Neural cell (in vitro differentiated cells): ENCODE data around the gene BTBD9. TPM values are rescaled to one million over a fixed set of nuclear protein-coding genes. Genes with fewer than 3 reads are reported as not detected.
A peak's percentile ranks its signal among the peaks of the same experiment; 100 is the strongest.

Experiments used
- H2AFZ ChIP-seq: fragments of 200-600, 300-800 bp; sonication (generic), shearing (Covaris generic); 2 replicates; pipeline ENCODE4 v1.6.0; 2014; ENCODE audit warnings: low read depth, mild to moderate bottlenecking, antibody characterized with exemption, low read length, moderate library complexity
- H3F3A ChIP-seq: fragments of 200-600 bp; shearing (Covaris generic); 2 replicates; pipeline ENCODE4 v1.6.1; 2016; ENCODE audit warnings: mild to moderate bottlenecking, moderate library complexity, mixed read lengths, antibody characterized with exemption, low read length; ENCODE audit not compliant: insufficient read depth, poor library complexity, severe bottlenecking
- H3K27ac ChIP-seq: fragments of 200-600, 300-800 bp; sonication (generic), shearing (Covaris generic); 2 replicates; pipeline ENCODE4 v1.5.1; 2014; ENCODE audit warnings: mild to moderate bottlenecking, low read length, moderate library complexity
- H3K27me3 ChIP-seq: fragments of 300-800, 200-600 bp; sonication (generic), shearing (Covaris generic); 2 replicates; pipeline ENCODE4 v1.6.0; 2014; ENCODE audit warnings: mild to moderate bottlenecking, low read depth, low read length, moderate library complexity; ENCODE audit not compliant: insufficient read depth
- H3K36me3 ChIP-seq: fragments of 300-800, 200-600 bp; sonication (generic), shearing (Covaris generic); 2 replicates; pipeline ENCODE4 v1.5.1; 2014; ENCODE audit warnings: mild to moderate bottlenecking, antibody characterized with exemption, low read length, moderate library complexity; ENCODE audit not compliant: insufficient read depth
- H3K4me2 ChIP-seq: fragments of 300-800, 200-600 bp; sonication (generic), shearing (Covaris generic); 2 replicates; pipeline ENCODE4 v1.6.0; 2014; ENCODE audit warnings: mild to moderate bottlenecking, low read length
- H3K4me3 ChIP-seq: fragments of 300-800, 200-600 bp; sonication (generic), shearing (Covaris generic); 2 replicates; pipeline ENCODE4 v1.5.1; 2014; ENCODE audit warnings: mild to moderate bottlenecking, low read length, moderate library complexity
- H3K79me2 ChIP-seq: fragments of 200-600 bp; shearing (Covaris generic); replicated peaks from 2 replicates; pipeline ENCODE4 v1.6.0; 2014; ENCODE audit warnings: mild to moderate bottlenecking, low read length, moderate library complexity; ENCODE audit not compliant: insufficient read depth
- H3K9ac ChIP-seq: fragments of 300-800, 200-600 bp; sonication (generic), shearing (Covaris generic); 2 replicates; pipeline ENCODE4 v1.6.1; 2016; ENCODE audit warnings: mild to moderate bottlenecking, low read length, mixed read lengths
- H3K9me2 ChIP-seq: fragments of 200-600 bp; shearing (Covaris generic); 2 replicates; pipeline ENCODE4 v1.6.1; 2016; ENCODE audit warnings: mild to moderate bottlenecking, low read length, mixed read lengths; ENCODE audit not compliant: insufficient read depth
- H3K9me3 ChIP-seq: fragments of 200-600, 300-800 bp; sonication (generic), shearing (Covaris generic); 2 replicates; pipeline ENCODE4 v1.6.1; 2016; ENCODE audit warnings: mild to moderate bottlenecking, mixed run types, low read length, moderate library complexity, mixed read lengths
- H4K20me1 ChIP-seq: fragments of 200-600 bp; shearing (Covaris generic); 2 replicates; pipeline ENCODE4 v1.6.1; 2016; ENCODE audit warnings: mild to moderate bottlenecking, mixed run types; ENCODE audit not compliant: insufficient read depth
- EP300 ChIP-seq: fragments of 450-650 bp; conservative IDR thresholded peaks from 2 replicates; pipeline ENCODE4 v1.6.1; 2014; ENCODE audit warnings: antibody characterized with exemption, mild to moderate bottlenecking, moderate library complexity; ENCODE audit not compliant: poor library complexity, severe bottlenecking
- EZH2 ChIP-seq: fragments of 200-600, 300-800 bp; shearing (Covaris generic), sonication (generic); IDR thresholded peaks from 2 replicates; pipeline ENCODE4 v1.6.1; 2014; ENCODE audit warnings: antibody characterized with exemption, low read length, borderline replicate concordance, mild to moderate bottlenecking; ENCODE audit not compliant: insufficient read depth, poor library complexity, severe bottlenecking
- MXI1 ChIP-seq: fragments of 450-650 bp; conservative IDR thresholded peaks from 2 replicates; pipeline ENCODE4 v1.6.1; 2014; ENCODE audit warnings: antibody characterized with exemption, mild to moderate bottlenecking; ENCODE audit not compliant: poor library complexity, severe bottlenecking
- POLR2AphosphoS5 ChIP-seq: IDR thresholded peaks from 2 replicates; pipeline ENCODE4 v1.6.1; 2012
- RAD21 ChIP-seq: fragments of 450-650 bp; conservative IDR thresholded peaks from 2 replicates; pipeline ENCODE4 v1.6.1; 2014; ENCODE audit warnings: antibody characterized with exemption, mild to moderate bottlenecking, moderate library complexity
- SMC3 ChIP-seq: fragments of 450-650 bp; conservative IDR thresholded peaks from 2 replicates; pipeline ENCODE4 v1.6.1; 2014; ENCODE audit warnings: antibody characterized with exemption, mild to moderate bottlenecking, moderate library complexity; ENCODE audit not compliant: poor library complexity
- TAF1 ChIP-seq: IDR thresholded peaks from 2 replicates; pipeline ENCODE4 v1.6.1; 2012; ENCODE audit warnings: low read depth
- polyA plus RNA-seq: library from polyadenylated mRNA; depleted of rRNA; stranded (reverse); fragments of >200 nt; gene quantifications from 2 replicates; pipeline ENCODE4 v1.2.3, GENCODE V29; 2014
- TF ChIP-seq, protein P1 (sequence below): IDR thresholded peaks from 2 replicates; pipeline ENCODE4 v1.6.1; 2012; ENCODE audit warnings: borderline replicate concordance
- TF ChIP-seq, protein P2 (sequence below): fragments of 450-650 bp; IDR thresholded peaks from 2 replicates; pipeline ENCODE4 v1.5.1; 2014; ENCODE audit warnings: antibody characterized with exemption, mild to moderate bottlenecking, moderate library complexity; ENCODE audit not compliant: poor library complexity, severe bottlenecking

The BTBD9 gene
- polyA plus RNA-seq, 1 donor from 2014 or later, result 6.2 TPM

DNA sequence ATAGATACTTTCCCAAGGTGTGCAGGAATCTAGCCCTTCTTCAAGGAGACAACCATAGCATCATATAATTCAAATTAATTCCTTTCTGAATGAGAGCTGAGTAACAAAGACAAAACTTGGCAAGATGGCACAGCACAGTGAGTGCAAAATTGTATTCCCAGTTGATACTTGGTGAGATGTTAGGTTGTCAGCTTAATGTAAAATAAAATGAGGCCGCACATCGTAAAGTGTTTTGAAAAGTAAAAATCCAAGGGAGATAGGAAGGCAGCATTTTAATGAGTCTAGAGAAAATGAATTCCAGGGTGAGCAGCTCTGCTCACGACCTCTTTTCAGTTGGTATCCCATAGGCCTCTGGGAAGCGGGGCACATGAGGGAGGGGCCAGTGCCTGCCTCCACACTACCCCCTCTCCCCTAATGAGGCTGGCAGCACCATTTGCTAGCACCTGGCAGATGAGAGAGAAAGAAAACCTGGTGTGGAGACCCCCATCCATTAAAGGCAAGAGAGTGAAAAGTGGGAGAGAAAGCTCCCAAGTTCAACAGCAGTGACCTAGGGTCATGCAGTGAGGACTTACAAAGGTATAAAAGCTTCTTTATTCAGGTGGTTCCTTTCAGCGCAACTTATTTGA, 158.4 kb downstream of the BTBD9 start:
- Histone ChIP-seq H2AFZ (no peak overlapping the region), H3K27me3 (no peaks in the 10 kb centered on the region), H3K4me2 (no peak overlapping the region), H3K4me3 (peak overlapping the region; percentile 28), H3K9me2 (no peaks in the 10 kb centered on the region), H4K20me1 (no peaks in the 10 kb centered on the region), H3F3A (no peaks in the 10 kb centered on the region), H3K9me3 (no peaks in the 10 kb centered on the region), H3K79me2 (no peaks in the 10 kb centered on the region), H3K36me3 (no peaks in the 10 kb centered on the region), H3K27ac (peak overlapping the region; percentile 36), H3K9ac (no peak overlapping the region)
- no peak for TF ChIP-seq RAD21

DNA sequence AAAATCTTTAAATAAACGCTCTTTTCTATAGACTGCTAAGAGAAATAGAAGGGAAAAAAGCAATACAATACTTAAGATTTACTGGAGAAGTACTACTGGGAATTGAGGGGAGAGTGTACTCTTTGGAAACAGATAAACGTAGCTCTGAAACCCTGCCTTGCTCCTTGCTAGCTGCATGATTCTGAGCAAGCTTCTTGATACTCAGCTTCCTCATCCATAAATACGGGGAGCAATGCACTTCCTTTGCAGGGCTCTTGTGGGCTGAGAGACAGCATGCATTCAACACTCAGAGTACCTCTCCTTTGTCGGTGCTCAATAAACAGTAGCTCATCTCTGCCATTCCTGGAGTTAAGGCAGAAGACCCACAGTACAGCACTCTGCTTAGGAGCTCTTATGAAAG, 159.7 kb downstream of the BTBD9 start:
- no peaks in the 10 kb centered on the region for H3K27me3 ChIP-seq
- no peak overlapping the region for H3K4me2 ChIP-seq
- no peaks in the 10 kb centered on the region for H3K79me2 ChIP-seq
- H4K20me1 ChIP-seq, result no peaks in the 10 kb centered on the region
- H3K36me3 ChIP-seq, result no peaks in the 10 kb centered on the region
- H3K4me3 ChIP-seq, result no peak overlapping the region
- H3F3A ChIP-seq, result no peaks in the 10 kb centered on the region
- H3K9me2 ChIP-seq, result no peaks in the 10 kb centered on the region
- H2AFZ ChIP-seq, result no peak overlapping the region
- no peak for TF ChIP-seq MXI1
- TF ChIP-seq, protein P1, sequence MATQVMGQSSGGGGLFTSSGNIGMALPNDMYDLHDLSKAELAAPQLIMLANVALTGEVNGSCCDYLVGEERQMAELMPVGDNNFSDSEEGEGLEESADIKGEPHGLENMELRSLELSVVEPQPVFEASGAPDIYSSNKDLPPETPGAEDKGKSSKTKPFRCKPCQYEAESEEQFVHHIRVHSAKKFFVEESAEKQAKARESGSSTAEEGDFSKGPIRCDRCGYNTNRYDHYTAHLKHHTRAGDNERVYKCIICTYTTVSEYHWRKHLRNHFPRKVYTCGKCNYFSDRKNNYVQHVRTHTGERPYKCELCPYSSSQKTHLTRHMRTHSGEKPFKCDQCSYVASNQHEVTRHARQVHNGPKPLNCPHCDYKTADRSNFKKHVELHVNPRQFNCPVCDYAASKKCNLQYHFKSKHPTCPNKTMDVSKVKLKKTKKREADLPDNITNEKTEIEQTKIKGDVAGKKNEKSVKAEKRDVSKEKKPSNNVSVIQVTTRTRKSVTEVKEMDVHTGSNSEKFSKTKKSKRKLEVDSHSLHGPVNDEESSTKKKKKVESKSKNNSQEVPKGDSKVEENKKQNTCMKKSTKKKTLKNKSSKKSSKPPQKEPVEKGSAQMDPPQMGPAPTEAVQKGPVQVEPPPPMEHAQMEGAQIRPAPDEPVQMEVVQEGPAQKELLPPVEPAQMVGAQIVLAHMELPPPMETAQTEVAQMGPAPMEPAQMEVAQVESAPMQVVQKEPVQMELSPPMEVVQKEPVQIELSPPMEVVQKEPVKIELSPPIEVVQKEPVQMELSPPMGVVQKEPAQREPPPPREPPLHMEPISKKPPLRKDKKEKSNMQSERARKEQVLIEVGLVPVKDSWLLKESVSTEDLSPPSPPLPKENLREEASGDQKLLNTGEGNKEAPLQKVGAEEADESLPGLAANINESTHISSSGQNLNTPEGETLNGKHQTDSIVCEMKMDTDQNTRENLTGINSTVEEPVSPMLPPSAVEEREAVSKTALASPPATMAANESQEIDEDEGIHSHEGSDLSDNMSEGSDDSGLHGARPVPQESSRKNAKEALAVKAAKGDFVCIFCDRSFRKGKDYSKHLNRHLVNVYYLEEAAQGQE, result no peak
- no peak for TF ChIP-seq RAD21
- TF ChIP-seq, protein P2, sequence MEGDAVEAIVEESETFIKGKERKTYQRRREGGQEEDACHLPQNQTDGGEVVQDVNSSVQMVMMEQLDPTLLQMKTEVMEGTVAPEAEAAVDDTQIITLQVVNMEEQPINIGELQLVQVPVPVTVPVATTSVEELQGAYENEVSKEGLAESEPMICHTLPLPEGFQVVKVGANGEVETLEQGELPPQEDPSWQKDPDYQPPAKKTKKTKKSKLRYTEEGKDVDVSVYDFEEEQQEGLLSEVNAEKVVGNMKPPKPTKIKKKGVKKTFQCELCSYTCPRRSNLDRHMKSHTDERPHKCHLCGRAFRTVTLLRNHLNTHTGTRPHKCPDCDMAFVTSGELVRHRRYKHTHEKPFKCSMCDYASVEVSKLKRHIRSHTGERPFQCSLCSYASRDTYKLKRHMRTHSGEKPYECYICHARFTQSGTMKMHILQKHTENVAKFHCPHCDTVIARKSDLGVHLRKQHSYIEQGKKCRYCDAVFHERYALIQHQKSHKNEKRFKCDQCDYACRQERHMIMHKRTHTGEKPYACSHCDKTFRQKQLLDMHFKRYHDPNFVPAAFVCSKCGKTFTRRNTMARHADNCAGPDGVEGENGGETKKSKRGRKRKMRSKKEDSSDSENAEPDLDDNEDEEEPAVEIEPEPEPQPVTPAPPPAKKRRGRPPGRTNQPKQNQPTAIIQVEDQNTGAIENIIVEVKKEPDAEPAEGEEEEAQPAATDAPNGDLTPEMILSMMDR, result no peak
- no peak for TF ChIP-seq TAF1
- TF ChIP-seq EZH2, result no peak
- TF ChIP-seq SMC3, result no peak
- TF ChIP-seq EP300, result no peak
- TF ChIP-seq POLR2AphosphoS5, result no peak
- no peaks in the 10 kb centered on the region for H3K9me3 ChIP-seq
- H3K27ac ChIP-seq, result no peak overlapping the region
- H3K9ac ChIP-seq, result no peak overlapping the region
